ENCODE results near the gene TAB3. TPM values are rescaled to one million over a fixed set of nuclear protein-coding genes. Genes with fewer than 3 reads are reported as not detected.

Gene TAB3
- total and polyA plus RNA-seq, 9 of the 15 experiments (the other 6 are each of a cell fraction or from before 2014, with no cell fraction given) = 2.4 to 31.1 (median 15.5) TPM

GRCh38 chrX:30851449-30851848 is 37.6 kb downstream of the TAB3 start:
- intact Hi-C loops (cut with micrococcal nuclease) = no loop called here
- Histone ChIP-seq H3K27me3 (ENCODE audit: control insufficient read depth in 2 of 2, insufficient read depth in 2 of 2, low read length in 2 of 2) (no peaks in the 10 kb centered on the region), H4K20me1 (replicated peaks; ENCODE audit: control insufficient read depth, insufficient read depth, low read length) (no peaks in the 10 kb centered on the region), H3K4me1 (replicated peaks in 1 of 2; ENCODE audit: control insufficient read depth in 2 of 2, insufficient read depth in 2 of 2, low read length in 2 of 2) (no peaks in the 10 kb centered on the region), H3K9me1 (ENCODE audit: control insufficient read depth, insufficient read depth, low read length) (no peaks in the 10 kb centered on the region), H3K36me3 (ENCODE audit: control insufficient read depth, insufficient read depth, low read length) (peaks cover 20% of the 10 kb centered on the region; the same call in 2 of the 3 replicates), H3K79me2 (ENCODE audit: control insufficient read depth, insufficient read depth, low read length) (no peaks in the 10 kb centered on the region), H3K4me3 (no peak overlapping the region), H2AFZ (ENCODE audit: low read depth, low read length) (no peak overlapping the region), H3K4me2 (ENCODE audit: insufficient read depth, low read length) (no peak overlapping the region), H3K9ac (ENCODE audit: insufficient read depth in 1 of 2, low read depth in 2 of 2, low read length in 2 of 2) (no peak overlapping the region), H3K27ac (ENCODE audit: extremely low read depth, low read depth, low read length) (no peak overlapping the region), H3K9me3 (replicated peaks; ENCODE audit: control insufficient read depth, insufficient read depth, low read depth, low read length) (no peaks in the 10 kb centered on the region)
- TF ChIP-seq ZNF785 (CRISPR knock-in tag; IDR thresholded peaks at IDR 0.05) (no peak), NFE2 (IDR thresholded peaks at IDR 0.05; ENCODE audit: low read depth) (no peak), ZBTB5 (IDR thresholded peaks at IDR 0.05) (no peak), EHMT2 (IDR thresholded peaks at IDR 0.05) (no peak)
- ATAC-seq (no peak), DNase-seq (ENCODE audit: extremely low read depth in 1 of 4, low spot score in 3 of 4) (no peak), FAIRE-seq (no peak)
- WGBS (ENCODE audit: insufficient coverage, low coverage, missing lambda C conversion rate) = 64% methylated on average over 1 of the region's 1 CpG
- BruUV-seq (replicated peaks) = no TSS peak
- POLR2A ChIA-PET = no interaction called here
- in situ Hi-C loops (cut with MboI) = no loop called here
- CTCF ChIA-PET (ENCODE audit: low intra/inter-chr PET ratio) = no interaction called here

GRCh38 chrX:30835373-30835772 is 53.7 kb downstream of the TAB3 start:
- no peaks in the 10 kb centered on the region for H4K20me1 ChIP-seq (replicated peaks; ENCODE audit: control insufficient read depth, insufficient read depth, low read length)
- H3K27ac ChIP-seq (ENCODE audit: extremely low read depth, low read depth, low read length) = no peak overlapping the region
- CTCF ChIA-PET (ENCODE audit: low intra/inter-chr PET ratio) = no interaction called here
- H3K9me3 ChIP-seq (replicated peaks; ENCODE audit: control insufficient read depth, insufficient read depth, low read depth, low read length) = no peaks in the 10 kb centered on the region
- H3K4me1 ChIP-seq (replicated peaks in 1 of 2; ENCODE audit: control insufficient read depth in 2 of 2, insufficient read depth in 2 of 2, low read length in 2 of 2) = no peaks in the 10 kb centered on the region
- H3K36me3 ChIP-seq (ENCODE audit: control insufficient read depth, insufficient read depth, low read length) = peaks cover 32% of the 10 kb centered on the region
- intact Hi-C loops (cut with micrococcal nuclease) = no loop called here
- no peaks in the 10 kb centered on the region for H3K79me2 ChIP-seq (ENCODE audit: control insufficient read depth, insufficient read depth, low read length)
- TF ChIP-seq ZNF324 (CRISPR knock-in tag; IDR thresholded peaks at IDR 0.05) (no peak), GTF2B (IDR thresholded peaks at IDR 0.05; ENCODE audit: extremely low read depth, insufficient read length) (no peak), PTBP1 (IDR thresholded peaks at IDR 0.05; ENCODE audit: low read depth, low read length) (no peak), JUN (IDR thresholded peaks at IDR 0.05; ENCODE audit: borderline replicate concordance, low read depth, low read length) (no peak), JUN (CRISPR knock-in tag; IDR thresholded peaks at IDR 0.05; ENCODE audit: borderline replicate concordance) (no peak), RCOR1 (IDR thresholded peaks at IDR 0.05; ENCODE audit: borderline replicate concordance in 1 of 2, low read depth in 2 of 2, low read length in 2 of 2) (no peak), ZKSCAN1 (IDR thresholded peaks at IDR 0.05; ENCODE audit: low read depth, low read length) (no peak), HCFC1 (IDR thresholded peaks at IDR 0.05; ENCODE audit: low read depth, low read length) (no peak), ZNF583 (CRISPR knock-in tag; IDR thresholded peaks at IDR 0.05) (no peak), CHD2 (IDR thresholded peaks at IDR 0.05; ENCODE audit: low read depth, low read length) (no peak), GATA2 (CRISPR knock-in tag; IDR thresholded peaks at IDR 0.05) (no peak)
- ATAC-seq (no peak), FAIRE-seq (no peak), DNase-seq (ENCODE audit: extremely low read depth in 1 of 4, low spot score in 3 of 4) (no peak)
- BruUV-seq (replicated peaks) = no TSS peak
- no peak overlapping the region for H3K9ac ChIP-seq (ENCODE audit: insufficient read depth in 1 of 2, low read depth in 2 of 2, low read length in 2 of 2)
- H3K4me3 ChIP-seq = no peak overlapping the region
- 78% methylated on average over 4 of the region's 4 CpGs for WGBS (ENCODE audit: insufficient coverage, low coverage, missing lambda C conversion rate)
- POLR2A ChIA-PET = no interaction called here
- in situ Hi-C loops (cut with MboI) = no loop called here
- no peaks in the 10 kb centered on the region for H3K9me1 ChIP-seq (ENCODE audit: control insufficient read depth, insufficient read depth, low read length)
- H3K4me2 ChIP-seq (ENCODE audit: insufficient read depth, low read length) = no peak overlapping the region
- no peak overlapping the region for H2AFZ ChIP-seq (ENCODE audit: low read depth, low read length)
- H3K27me3 ChIP-seq (ENCODE audit: control insufficient read depth in 2 of 2, insufficient read depth in 2 of 2, low read length in 2 of 2) = no peaks in the 10 kb centered on the region
